Large intestine (tissue), 3 donors: ENCODE data around the gene PLEKHA8. TPM values are rescaled to one million over a fixed set of nuclear protein-coding genes. Genes with fewer than 3 reads are reported as not detected.

Experiments
- DNase-seq, 2 donors: peaks; one replicate each; pipeline versions ENCODE4 v3.0.0 to v3.0.0-alpha.2; 2013
- H3K27ac ChIP-seq: one replicate; pipeline ENCODE4 v1.5.1; 2013; ENCODE audit warnings: low read length
- H3K27me3 ChIP-seq: 2 replicates; pipeline ENCODE4 v1.6.1; 2013; ENCODE audit warnings: low read length; ENCODE audit not compliant: control insufficient read depth, insufficient read depth
- H3K36me3 ChIP-seq: 2 replicates; pipeline ENCODE4 v1.6.1; 2013; ENCODE audit warnings: low read length; ENCODE audit not compliant: control insufficient read depth, insufficient read depth
- H3K4me1 ChIP-seq: one replicate; pipeline ENCODE4 v1.6.1; 2013; ENCODE audit warnings: low read length; ENCODE audit not compliant: control insufficient read depth, insufficient read depth
- H3K4me3 ChIP-seq: one replicate; pipeline ENCODE4 v1.5.1; 2013; ENCODE audit warnings: low read length
- H3K9me3 ChIP-seq: one replicate; pipeline ENCODE4 v1.6.1; 2013; ENCODE audit warnings: mild to moderate bottlenecking, low read depth, low read length, moderate library complexity; ENCODE audit not compliant: control insufficient read depth
- WGBS: methylation state at CpG from one replicate; pipeline ENCODE4 v1.1.5; 2013; ENCODE audit warnings: low lambda C conversion rate; ENCODE audit not compliant: insufficient coverage; 5-methylcytosine and 5-hydroxymethylcytosine counted together
- polyA plus RNA-seq: library from polyadenylated mRNA; unstranded; fragments of 120-200 nt; gene quantifications from one replicate; pipeline ENCODE4 v1.2.1, GENCODE V29; 2013

The PLEKHA8 gene
- polyA plus RNA-seq, 1 donor: 7.3 TPM

DNA sequence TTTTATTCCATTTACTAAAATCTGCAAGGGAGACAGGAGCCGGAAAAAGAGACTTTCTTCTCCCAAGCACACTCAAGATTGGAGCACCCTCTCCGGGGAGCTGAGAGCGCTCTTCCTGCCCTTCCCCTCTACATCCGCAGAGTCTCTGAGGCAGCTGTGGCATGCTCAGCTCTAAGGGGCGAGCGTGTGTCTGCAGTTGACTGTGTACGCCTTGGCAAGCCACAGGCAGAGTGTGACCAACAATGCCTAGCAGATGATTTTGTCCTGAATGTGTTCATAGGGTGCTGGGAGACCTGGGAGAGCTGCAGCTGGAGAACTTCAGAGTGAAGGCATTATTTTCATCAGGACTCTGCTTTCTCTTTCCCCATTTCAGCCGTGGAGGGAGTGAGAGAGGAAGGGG is 127.3 kb downstream of the PLEKHA8 start:
- H3K4me1 ChIP-seq: peaks cover 17% of the 10 kb centered on the region
- H3K27ac ChIP-seq: no peak overlapping the region
- no peaks in the 10 kb centered on the region for H3K9me3 ChIP-seq
- no peaks in the 10 kb centered on the region for H3K27me3 ChIP-seq
- DNase-seq: no peak
- WGBS: 100% methylated on average over 1 of the region's 8 CpGs
- H3K36me3 ChIP-seq: no peaks in the 10 kb centered on the region
- no peak overlapping the region for H3K4me3 ChIP-seq

- no peak for DNase-seq
- WGBS: no CpG with 5 or more reads among the region's 9 CpGs
- H3K36me3 ChIP-seq: no peaks in the 10 kb centered on the region
Observed at GRCh38 chr7:30157204-30157603, 129.0 kb downstream of the PLEKHA8 start.

GRCh38 chr7:30159163-30159562 is 131.0 kb downstream of the PLEKHA8 start:
- WGBS: 83% methylated on average over 1 of the region's 4 CpGs
- Histone ChIP-seq H3K4me3 (no peak overlapping the region), H3K9me3 (no peaks in the 10 kb centered on the region), H3K4me1 (peaks cover 13% of the 10 kb centered on the region), H3K27ac (peak overlapping the region; percentile 9), H3K36me3 (no peaks in the 10 kb centered on the region), H3K27me3 (no peaks in the 10 kb centered on the region)
- peak; percentile 70 to 80 for DNase-seq

More at GRCh38 chr7:30157204-30157603, 129.0 kb downstream of the PLEKHA8 start:
- H3K4me3 ChIP-seq: no peak overlapping the region
- no peaks in the 10 kb centered on the region for H3K9me3 ChIP-seq
- no peak overlapping the region for H3K27ac ChIP-seq
- H3K27me3 ChIP-seq: no peaks in the 10 kb centered on the region
- peaks cover 17% of the 10 kb centered on the region for H3K4me1 ChIP-seq

GRCh38 chr7:30159698-30160143 is 131.5 kb downstream of the PLEKHA8 start:
- Histone ChIP-seq H3K4me1 (peaks cover 10% of the 10 kb centered on the region), H3K27me3 (no peaks in the 10 kb centered on the region), H3K36me3 (no peaks in the 10 kb centered on the region), H3K4me3 (no peak overlapping the region), H3K9me3 (no peaks in the 10 kb centered on the region), H3K27ac (peak overlapping the region; percentile 9)
- no CpG with 5 or more reads among the region's 6 CpGs for WGBS
- peak in 1 of 2 donors; percentile 48 for DNase-seq

GRCh38 chr7:30160329-30160728 is 132.1 kb downstream of the PLEKHA8 start:
- DNase-seq: no peak
- no peaks in the 10 kb centered on the region for H3K9me3 ChIP-seq
- H3K27me3 ChIP-seq: no peaks in the 10 kb centered on the region
- H3K36me3 ChIP-seq: no peaks in the 10 kb centered on the region
- no peak overlapping the region for H3K4me3 ChIP-seq
- H3K27ac ChIP-seq: no peak overlapping the region
- H3K4me1 ChIP-seq: peaks cover 10% of the 10 kb centered on the region
- WGBS: no CpG with 5 or more reads among the region's 2 CpGs

DNA sequence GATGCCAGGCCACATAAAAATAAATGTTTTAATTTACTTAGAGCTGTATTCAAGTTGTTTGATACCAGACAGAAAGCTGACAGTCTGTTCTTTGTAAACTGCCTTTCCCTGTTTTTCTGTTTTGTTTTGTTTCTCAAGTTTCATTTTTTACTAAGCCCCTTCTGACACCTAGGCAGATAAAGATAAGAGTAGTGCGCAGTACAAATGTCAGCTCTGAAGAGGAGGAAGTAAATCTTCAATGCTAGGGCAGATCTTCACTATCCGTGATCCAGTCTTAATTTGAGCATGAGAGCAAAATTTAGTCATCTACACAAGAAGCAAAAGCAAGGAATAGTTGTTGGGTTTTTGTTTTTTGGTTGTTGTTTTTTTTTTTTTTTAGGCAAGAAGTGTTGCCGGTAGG is 133.9 kb downstream of the PLEKHA8 start:
- WGBS: no CpG with 5 or more reads among the region's 3 CpGs
- no peak for DNase-seq
- no peak overlapping the region for H3K27ac ChIP-seq
- no peaks in the 10 kb centered on the region for H3K36me3 ChIP-seq
- H3K9me3 ChIP-seq: no peaks in the 10 kb centered on the region
- H3K4me1 ChIP-seq: peaks cover 10% of the 10 kb centered on the region
- H3K4me3 ChIP-seq: no peak overlapping the region
- no peaks in the 10 kb centered on the region for H3K27me3 ChIP-seq

GRCh38 chr7:30162622-30163124 is 134.5 kb downstream of the PLEKHA8 start:
- Histone ChIP-seq H3K9me3 (no peaks in the 10 kb centered on the region), H3K4me3 (no peak overlapping the region), H3K36me3 (no peaks in the 10 kb centered on the region), H3K27ac (no peak overlapping the region), H3K4me1 (peaks cover 10% of the 10 kb centered on the region), H3K27me3 (no peaks in the 10 kb centered on the region)
- 60% methylated on average over 3 of the region's 5 CpGs for WGBS
- peak in 1 of 2 donors; percentile 39 for DNase-seq

- no peak for DNase-seq
- no peaks in the 10 kb centered on the region for H3K36me3 ChIP-seq
- no peak overlapping the region for H3K4me3 ChIP-seq
- no peaks in the 10 kb centered on the region for H3K9me3 ChIP-seq
- H3K27me3 ChIP-seq: no peaks in the 10 kb centered on the region
- peaks cover 10% of the 10 kb centered on the region for H3K4me1 ChIP-seq
- no peak overlapping the region for H3K27ac ChIP-seq
- WGBS: no CpG with 5 or more reads among the region's 13 CpGs
Observed at GRCh38 chr7:30163231-30163894, 135.2 kb downstream of the PLEKHA8 start.

DNA sequence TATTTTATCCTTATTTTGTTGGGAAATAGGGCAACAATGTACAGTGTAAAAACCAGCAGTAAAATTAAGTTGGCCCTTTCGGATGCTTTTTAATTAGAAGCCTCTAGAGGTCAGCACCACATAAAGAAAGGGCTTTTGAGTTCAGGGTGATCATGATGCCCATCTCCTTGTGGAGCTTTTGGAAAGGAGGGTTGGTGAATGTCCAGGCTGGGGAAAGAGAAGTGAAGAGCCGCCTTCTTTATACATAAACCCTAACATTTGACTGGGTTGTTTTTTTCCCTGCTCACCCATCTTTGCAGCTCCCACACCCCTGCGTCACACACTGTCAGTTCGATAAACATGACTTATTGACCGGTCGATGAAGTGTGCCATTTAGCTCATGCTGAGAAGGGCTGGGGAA is 136.4 kb downstream of the PLEKHA8 start:
- H3K9me3 ChIP-seq: no peaks in the 10 kb centered on the region
- no peaks in the 10 kb centered on the region for H3K27me3 ChIP-seq
- no peak overlapping the region for H3K27ac ChIP-seq
- H3K36me3 ChIP-seq: no peaks in the 10 kb centered on the region
- peak in 1 of 2 donors; percentile 37 for DNase-seq
- peaks cover 8% of the 10 kb centered on the region for H3K4me1 ChIP-seq
- H3K4me3 ChIP-seq: no peak overlapping the region
- no CpG with 5 or more reads among the region's 6 CpGs for WGBS

DNA sequence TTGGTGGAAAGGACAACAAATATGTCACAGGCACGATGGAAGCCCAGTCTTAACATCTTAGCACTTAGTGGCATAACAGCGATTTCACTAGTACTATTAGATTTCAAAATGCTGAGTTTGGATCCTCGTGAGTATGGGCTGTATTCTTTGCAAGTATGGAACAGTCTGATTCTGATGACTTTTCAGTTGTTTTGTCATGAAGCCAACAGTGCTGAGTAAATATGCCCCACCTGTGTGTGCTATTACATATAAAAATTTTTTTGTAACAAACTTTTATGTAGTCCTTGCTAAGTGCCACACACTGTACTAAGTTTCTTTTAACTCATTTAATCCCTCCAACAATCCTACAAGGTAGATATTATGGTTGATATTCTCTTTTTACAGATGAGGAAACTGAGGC is 137.4 kb downstream of the PLEKHA8 start:
- WGBS: no CpG with 5 or more reads among the region's 3 CpGs
- no peak overlapping the region for H3K4me3 ChIP-seq
- H3K36me3 ChIP-seq: no peaks in the 10 kb centered on the region
- no peak overlapping the region for H3K27ac ChIP-seq
- H3K27me3 ChIP-seq: no peaks in the 10 kb centered on the region
- DNase-seq: no peak
- no peaks in the 10 kb centered on the region for H3K9me3 ChIP-seq
- no peaks in the 10 kb centered on the region for H3K4me1 ChIP-seq
